ENCODE results near the gene ANKDD1B. TPM values are rescaled to one million over a fixed set of nuclear protein-coding genes. Genes with fewer than 3 reads are reported as not detected.

Gene ANKDD1B
- polyA plus RNA-seq, 3 donors from 2014 or later: 0.63 to 0.76 (median 0.71) TPM

DNA sequence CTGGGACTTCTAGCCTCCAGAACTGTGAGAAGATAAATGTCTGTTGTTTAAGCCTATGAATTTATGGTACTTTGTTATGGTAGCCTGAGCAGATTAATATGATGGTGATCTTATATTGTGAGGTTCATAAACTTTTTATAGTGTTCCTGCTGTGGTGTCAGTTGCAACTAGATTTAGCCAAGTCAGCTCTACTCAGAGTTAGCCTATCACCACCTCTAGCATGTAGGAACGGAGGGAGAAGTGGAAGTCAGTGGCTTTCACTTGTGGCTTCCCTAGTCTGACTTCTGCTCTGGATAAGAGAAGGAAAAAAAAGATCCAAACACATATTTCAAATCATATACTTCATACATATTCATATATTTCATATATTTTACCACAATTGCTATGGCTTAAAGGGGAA lies 99.4 kb downstream of the ANKDD1B start:
- H3K36me3 Mint-ChIP-seq: peaks cover 5 to 18% (median 8%) of the 10 kb centered on the region in 3 donors

DNA sequence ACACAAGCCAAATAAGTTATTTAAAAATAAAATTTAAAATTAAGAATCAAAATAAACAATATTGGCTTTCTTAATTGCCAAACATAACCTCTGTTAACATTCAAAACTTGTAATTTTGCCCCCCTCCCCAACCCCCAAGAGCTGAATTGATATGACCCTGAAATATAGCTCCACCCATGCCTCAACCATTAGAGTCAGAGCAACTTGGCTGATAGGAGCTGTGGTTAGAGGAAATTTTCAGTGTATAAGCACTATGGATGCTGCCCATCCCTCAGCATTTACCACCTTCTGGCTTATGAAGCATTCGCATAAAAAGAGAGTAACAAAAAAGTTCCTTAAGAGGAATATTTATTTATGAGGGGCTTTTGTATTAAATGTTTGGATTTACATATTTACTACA lies 99.9 kb downstream of the ANKDD1B start:
- Mint-ChIP-seq H3K27me3 (ENCODE audit: low read depth in 3 of 3) (no peaks in the 10 kb centered on the region), H3K4me3 (no peak overlapping the region), H3K36me3 (peaks cover 5 to 17% (median 8%) of the 10 kb centered on the region in 3 donors), H3K4me1 (peaks cover 26 to 61% of the 10 kb centered on the region in 2 donors), H3K9me3 (no peaks in the 10 kb centered on the region), H3K27ac (peak overlapping the region in 1 of 6 donors; percentile 43)
- no peak for DNase-seq

More for the DNA sequence above, 99.4 kb downstream of the ANKDD1B start:
- peak overlapping the region in 1 of 6 donors; percentile 15 for H3K27ac Mint-ChIP-seq
- no peaks in the 10 kb centered on the region for H3K9me3 Mint-ChIP-seq
- DNase-seq: no peak
- no peaks in the 10 kb centered on the region for H3K27me3 Mint-ChIP-seq (ENCODE audit: low read depth in 3 of 3)
- H3K4me1 Mint-ChIP-seq: peaks cover 20 to 56% of the 10 kb centered on the region in 2 donors
- no peak overlapping the region for H3K4me3 Mint-ChIP-seq

DNA sequence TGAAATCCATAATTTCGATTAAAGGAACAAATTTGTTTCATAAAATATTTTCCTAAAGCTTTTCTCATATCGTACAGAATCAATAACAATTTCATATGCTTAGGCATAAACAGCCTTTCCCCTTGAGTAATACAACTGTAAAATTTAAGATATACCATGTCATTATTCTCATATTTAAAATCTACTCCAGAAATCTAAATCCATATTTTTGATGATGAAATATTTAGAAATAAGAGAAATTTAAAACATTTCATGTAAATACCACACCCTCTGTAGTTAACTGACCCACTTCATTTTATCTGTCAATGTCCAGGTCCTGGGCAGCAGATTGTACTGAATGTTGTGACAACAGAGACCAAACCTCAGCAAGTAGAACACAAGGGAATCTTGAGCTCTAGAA lies 100.8 kb downstream of the ANKDD1B start:
- Mint-ChIP-seq H3K9me3 (no peaks in the 10 kb centered on the region), H3K4me3 (no peak overlapping the region), H3K36me3 (peaks cover 4 to 15% (median 8%) of the 10 kb centered on the region in 3 donors), H3K4me1 (peaks cover 34 to 70% of the 10 kb centered on the region in 2 donors), H3K27me3 (ENCODE audit: low read depth in 3 of 3) (peaks cover 0 to 5% (median 1%) of the 10 kb centered on the region in 3 donors), H3K27ac (no peak overlapping the region)
- no peak for DNase-seq

DNA sequence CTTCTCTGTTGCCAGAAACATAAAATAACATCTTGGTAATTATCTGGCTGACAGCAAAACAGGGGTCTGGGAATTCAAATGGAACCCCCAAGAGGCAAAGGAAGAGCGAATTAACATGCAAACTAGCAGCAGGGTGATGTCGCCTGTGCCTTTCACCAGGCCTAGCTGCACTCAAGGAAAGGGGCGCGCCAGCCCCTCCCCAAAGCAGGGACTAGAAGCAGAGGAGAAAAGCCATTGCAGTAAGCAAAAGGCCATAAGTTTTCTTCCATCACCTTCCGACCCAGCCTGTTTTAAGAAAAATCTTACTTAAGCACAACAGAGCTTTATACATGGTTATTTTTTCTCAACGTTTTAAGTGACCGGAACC lies 105.4 kb downstream of the ANKDD1B start:
- Mint-ChIP-seq H3K9me3 (no peaks in the 10 kb centered on the region), H3K4me3 (peak overlapping the region; percentile 99 to 100 (median 100)), H3K27me3 (ENCODE audit: low read depth in 3 of 3) (peaks cover 4 to 11% (median 7%) of the 10 kb centered on the region in 3 donors), H3K4me1 (peaks cover 31 to 56% of the 10 kb centered on the region in 2 donors), H3K36me3 (peaks cover 0 to 13% (median 0%) of the 10 kb centered on the region in 3 donors), H3K27ac (peak overlapping the region; percentile 91 to 99 (median 98))
- DNase-seq: peak in 1 of 3 donors; percentile 5

DNA sequence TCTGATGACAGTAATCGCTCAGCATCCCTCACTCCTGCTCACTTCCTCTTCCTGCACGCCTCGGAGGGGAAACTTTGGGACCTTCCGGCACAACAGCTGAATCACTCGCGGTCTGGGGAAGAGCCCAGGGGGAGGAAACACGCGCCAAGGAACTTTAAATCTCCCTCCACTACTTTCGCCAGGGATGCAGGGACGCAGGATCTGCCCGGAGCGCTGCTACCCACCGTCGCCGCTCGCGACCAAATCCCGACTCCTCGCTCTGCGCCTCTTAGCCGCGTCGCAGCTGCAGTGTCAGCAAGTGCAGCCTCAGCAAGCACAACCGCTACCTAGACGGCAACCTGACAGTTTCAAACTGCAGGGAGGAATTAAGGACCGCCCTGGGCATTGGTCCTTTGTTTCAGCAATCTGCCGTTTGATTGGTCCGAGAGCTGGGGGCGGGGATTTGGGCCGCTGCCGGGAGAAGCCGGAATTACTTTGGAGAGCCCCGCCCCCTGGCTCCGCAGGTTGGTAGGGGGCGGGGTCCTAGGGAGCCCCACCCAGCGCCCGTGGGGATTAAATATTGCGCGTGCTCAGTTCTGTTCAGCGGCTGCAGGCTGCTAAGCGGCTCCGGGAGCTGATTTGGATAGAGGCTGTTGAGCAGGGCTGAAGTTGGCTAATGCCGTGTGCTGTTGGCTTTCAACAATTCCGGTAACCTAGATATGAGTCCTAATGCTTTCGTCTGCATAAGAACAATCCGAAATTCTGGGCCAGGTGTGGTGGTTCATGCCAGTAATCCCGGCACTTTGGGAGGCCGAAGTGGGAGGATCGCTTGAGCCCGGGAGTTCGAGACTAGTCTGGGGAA lies 106.0 kb downstream of the ANKDD1B start, which contains the start of gene POC5:
Gene POC5, minus strand, starts transcription at position 356 of the 841 bp plus-strand sequence. CDS start 4,500 bp downstream, outside the sequence.
- Mint-ChIP-seq H3K27ac (peak within 1 kb of the TSS; percentile 91 to 99 (median 98)), H3K4me3 (peak within 1 kb of the TSS; percentile 99 to 100 (median 100)), H3K27me3 (ENCODE audit: low read depth in 3 of 3) (peaks cover 4 to 11% (median 7%) of the 10 kb centered on the region in 3 donors), H3K36me3 (peaks cover 0 to 11% (median 0%) of the 10 kb centered on the region in 3 donors), H3K9me3 (peaks cover 0 to 1% (median 0%) of the 10 kb centered on the region in 6 donors), H3K4me1 (peaks cover 31 to 50% of the 10 kb centered on the region in 2 donors)
- peak; percentile 96 to 97 (median 97) for DNase-seq

DNA sequence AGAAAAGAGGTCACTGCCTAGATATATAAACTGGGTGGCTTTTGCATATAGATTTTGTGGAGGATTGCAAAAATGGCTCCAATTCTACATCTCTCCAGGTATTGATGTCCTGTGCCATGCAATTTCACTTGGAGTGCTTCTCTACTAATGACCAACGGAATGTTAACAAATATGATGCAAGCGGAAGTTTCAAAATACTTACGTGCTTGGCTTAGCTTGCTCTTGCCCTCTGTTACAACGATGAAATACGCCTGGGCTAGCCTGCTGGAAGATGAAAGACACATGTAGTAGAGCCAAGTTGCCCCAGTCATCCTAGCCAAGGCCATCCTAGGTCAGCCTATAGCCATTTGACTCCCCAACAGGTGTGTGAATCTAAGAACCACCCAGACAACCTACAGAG lies 109.6 kb downstream of the ANKDD1B start:
- H3K27me3 Mint-ChIP-seq (ENCODE audit: low read depth in 3 of 3): peaks cover 6 to 17% (median 13%) of the 10 kb centered on the region in 3 donors
- no peak for DNase-seq
- H3K4me1 Mint-ChIP-seq: peaks cover 16 to 18% of the 10 kb centered on the region in 2 donors
- H3K27ac Mint-ChIP-seq: no peak overlapping the region
- H3K36me3 Mint-ChIP-seq: no peaks in the 10 kb centered on the region
- no peak overlapping the region for H3K4me3 Mint-ChIP-seq
- peaks cover 0 to 1% (median 0%) of the 10 kb centered on the region in 6 donors for H3K9me3 Mint-ChIP-seq

Other genes starting within 250 kb of the ANKDD1B start
- 10 to 100 TPM in 2 of 3 donors, 1 to 10 TPM in 1; 8.2 to 22.0 (median 11.7) TPM for gene CERT1, start 99.8 kb upstream of the ANKDD1B start, polyA plus RNA-seq
- gene POLK, start 99.6 kb upstream of the ANKDD1B start, polyA plus RNA-seq: 10 to 100 TPM in 2 of 3 donors, 1 to 10 TPM in 1; 8.0 to 17.3 (median 11.7) TPM
- 10 to 100 TPM in 2 of 3 donors, 1 to 10 TPM in 1; 9.5 to 19.4 (median 16.0) TPM for gene POC5, start 106.0 kb downstream of the ANKDD1B start, polyA plus RNA-seq